HepG2 (cell line): ENCODE measurements around the gene TAF13. TPM values are rescaled to one million over a fixed set of nuclear protein-coding genes. Genes with fewer than 3 reads are reported as not detected.

Experiments
- FOXP1 ChIP-seq, 2 experiments: fragments of 450-650 bp in 1 of 2; IDR thresholded peaks; 2 replicates each; pipeline ENCODE4 v1.6.1; 2017 to 2018; ENCODE audit warnings: antibody characterized with exemption in 1 of 2
- HMG20B ChIP-seq: conservative IDR thresholded peaks from 2 replicates; pipeline ENCODE4 v1.6.1; 2016; ENCODE audit warnings: missing genetic modification reagents, missing compliant biosample characterization
- MLLT10 ChIP-seq: sonication (generic); formaldehyde crosslinking; IDR thresholded peaks from 2 replicates; pipeline ENCODE4 v1.4.0; 2020; ENCODE audit warnings: missing genetic modification reagents
- NCOA1 ChIP-seq: sonication (generic); formaldehyde crosslinking; IDR thresholded peaks from 2 replicates; pipeline ENCODE4 v1.9.0; 2021; ENCODE audit warnings: missing genetic modification reagents
- PCBP2 ChIP-seq: fragments of 200-400 bp; formaldehyde crosslinking; optimal IDR thresholded peaks from 2 replicates; pipeline ENCODE3; 2018; ENCODE audit warnings: low read length, low read depth; ENCODE audit not compliant: poor library complexity, severe bottlenecking
- RFX5 ChIP-seq: IDR thresholded peaks from 2 replicates; pipeline ENCODE4 v1.6.1; 2011; ENCODE audit warnings: low read depth, low read length, improper control_type of control experiment
- TOE1 ChIP-seq: sonication (generic); formaldehyde crosslinking; IDR thresholded peaks from 2 replicates; pipeline ENCODE4 v1.4.0; 2020; ENCODE audit warnings: mild to moderate bottlenecking, missing genetic modification reagents
- ZNF160 ChIP-seq: sonication (generic); formaldehyde crosslinking; IDR thresholded peaks from 2 replicates; pipeline ENCODE4 v1.8.0; 2022; ENCODE audit warnings: mild to moderate bottlenecking, inconsistent platforms, missing genetic modification reagents
- ZNF629 ChIP-seq: sonication (generic); formaldehyde crosslinking; conservative IDR thresholded peaks from 2 replicates; pipeline ENCODE4 v1.5.0; 2020; ENCODE audit warnings: missing genetic modification reagents
- ZSCAN22 ChIP-seq: sonication (generic); formaldehyde crosslinking; IDR thresholded peaks from 2 replicates; pipeline ENCODE4 v1.4.0; 2020; ENCODE audit warnings: mild to moderate bottlenecking, missing genetic modification reagents
- polyA plus RNA-seq, 8 experiments: library from polyadenylated mRNA; depleted of rRNA in 3 of 8; stranded (reverse) in 7 of 8; unstranded in 1 of 8; fragments of >200 nt; fragmentation: Illumina TruSeq in 4 of 8; extraction: Trizol in 4 of 8; gene quantifications; 2 replicates each; pipeline versions ENCODE4 v1.2.1 to v1.2.3, GENCODE V29; 2011 to 2016; ENCODE audit warnings: low read depth in 4 of 8, missing spikeins in 1 of 8, mixed read lengths in 1 of 8; ENCODE audit not compliant: insufficient read depth in 1 of 8
- total RNA-seq, 5 experiments: library from RNA; depleted of rRNA; stranded (reverse); fragments of >200 nt; fragmentation: Illumina TruSeq; extraction: Trizol; gene quantifications; 2 replicates each; pipeline ENCODE4 v1.2.3, GENCODE V29; 2016; ENCODE audit warnings: low read depth in 1 of 5
- TF ChIP-seq, protein P1 (sequence below): sonication (generic); formaldehyde crosslinking; IDR thresholded peaks from 2 replicates; pipeline ENCODE4 v1.4.0; 2020; ENCODE audit warnings: missing genetic modification reagents
- TF ChIP-seq, protein P2 (sequence below): IDR thresholded peaks from 2 replicates; pipeline ENCODE4 v1.6.1; 2016; ENCODE audit warnings: missing compliant biosample characterization, missing genetic modification reagents, borderline replicate concordance
- TF ChIP-seq, protein P3 (sequence below), 2 experiments: fragments of 450-650 bp in 1 of 2; sonication (generic) in 1 of 2; formaldehyde crosslinking; IDR thresholded peaks; 2 replicates each; pipeline versions ENCODE4 v1.5.0 to v1.8.0; 2020 to 2022; ENCODE audit warnings: mild to moderate bottlenecking in 1 of 2, missing genetic modification reagents in 1 of 2
- TF ChIP-seq, protein P4 (sequence below): sonication (generic); formaldehyde crosslinking; conservative IDR thresholded peaks from 2 replicates; pipeline ENCODE4 v1.5.0; 2020; ENCODE audit warnings: missing genetic modification reagents
- TF ChIP-seq, protein P5 (sequence below): sonication (generic); formaldehyde crosslinking; IDR thresholded peaks from 2 replicates; pipeline ENCODE4 v1.4.0; 2020; ENCODE audit warnings: missing genetic modification reagents
- TF ChIP-seq, protein P6 (sequence below): sonication (generic); formaldehyde crosslinking; IDR thresholded peaks from 2 replicates; pipeline ENCODE4 v1.4.0; 2020; ENCODE audit warnings: missing genetic modification reagents

Gene TAF13
- total and polyA plus RNA-seq, 2 of the 13 experiments (the other 11 are each of a cell fraction or from before 2014, with no cell fraction given): 11.5 to 36.3 TPM

DNA sequence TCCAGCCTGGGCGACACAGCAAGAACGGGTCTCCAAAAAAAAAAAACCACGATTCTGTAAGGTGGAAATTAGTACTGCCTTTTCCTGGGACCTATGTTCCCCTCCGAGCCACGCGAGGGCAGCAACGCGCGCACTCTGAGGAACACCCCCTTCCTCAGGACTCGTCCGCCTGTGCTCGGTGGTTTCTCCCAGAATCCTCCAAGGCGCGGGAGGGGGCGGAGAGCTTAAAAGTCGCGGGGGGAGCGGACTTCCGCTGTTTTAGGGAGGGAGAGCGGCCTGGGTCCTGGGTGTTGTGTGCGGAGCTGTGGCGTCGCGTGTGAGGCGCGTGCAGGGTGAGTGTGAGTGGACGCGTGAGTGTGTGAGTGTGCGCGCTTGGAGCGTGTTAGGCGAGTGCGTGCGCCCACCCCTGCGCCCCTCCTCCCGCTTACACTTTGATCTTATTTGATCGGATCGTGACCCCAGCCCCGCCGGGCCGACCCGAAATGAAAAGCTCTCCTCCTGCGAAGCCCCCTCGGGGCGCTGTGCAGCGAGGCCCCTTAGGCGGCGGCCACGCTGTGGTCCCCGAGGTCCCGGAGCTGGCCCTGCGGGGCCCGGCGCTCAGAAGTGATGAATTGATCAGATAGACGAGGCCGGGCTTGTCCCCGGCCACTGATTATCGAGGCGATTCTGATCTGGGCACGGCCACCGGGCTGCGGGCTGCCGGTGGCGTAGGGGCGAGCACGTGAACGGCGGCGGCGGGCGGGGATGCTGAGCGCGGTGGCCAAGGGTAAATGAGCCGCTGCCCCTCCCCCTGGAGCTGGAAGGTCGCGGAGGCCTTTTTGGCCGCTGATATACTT lies 24.4 kb upstream of the TAF13 start (continued):
- TF ChIP-seq, protein P1, sequence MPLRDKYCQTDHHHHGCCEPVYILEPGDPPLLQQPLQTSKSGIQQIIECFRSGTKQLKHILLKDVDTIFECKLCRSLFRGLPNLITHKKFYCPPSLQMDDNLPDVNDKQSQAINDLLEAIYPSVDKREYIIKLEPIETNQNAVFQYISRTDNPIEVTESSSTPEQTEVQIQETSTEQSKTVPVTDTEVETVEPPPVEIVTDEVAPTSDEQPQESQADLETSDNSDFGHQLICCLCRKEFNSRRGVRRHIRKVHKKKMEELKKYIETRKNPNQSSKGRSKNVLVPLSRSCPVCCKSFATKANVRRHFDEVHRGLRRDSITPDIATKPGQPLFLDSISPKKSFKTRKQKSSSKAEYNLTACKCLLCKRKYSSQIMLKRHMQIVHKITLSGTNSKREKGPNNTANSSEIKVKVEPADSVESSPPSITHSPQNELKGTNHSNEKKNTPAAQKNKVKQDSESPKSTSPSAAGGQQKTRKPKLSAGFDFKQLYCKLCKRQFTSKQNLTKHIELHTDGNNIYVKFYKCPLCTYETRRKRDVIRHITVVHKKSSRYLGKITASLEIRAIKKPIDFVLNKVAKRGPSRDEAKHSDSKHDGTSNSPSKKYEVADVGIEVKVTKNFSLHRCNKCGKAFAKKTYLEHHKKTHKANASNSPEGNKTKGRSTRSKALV (CRISPR knock-in tag): peak; percentile 49; the same call in 1 of the 2 replicates
- TF ChIP-seq, protein P2, sequence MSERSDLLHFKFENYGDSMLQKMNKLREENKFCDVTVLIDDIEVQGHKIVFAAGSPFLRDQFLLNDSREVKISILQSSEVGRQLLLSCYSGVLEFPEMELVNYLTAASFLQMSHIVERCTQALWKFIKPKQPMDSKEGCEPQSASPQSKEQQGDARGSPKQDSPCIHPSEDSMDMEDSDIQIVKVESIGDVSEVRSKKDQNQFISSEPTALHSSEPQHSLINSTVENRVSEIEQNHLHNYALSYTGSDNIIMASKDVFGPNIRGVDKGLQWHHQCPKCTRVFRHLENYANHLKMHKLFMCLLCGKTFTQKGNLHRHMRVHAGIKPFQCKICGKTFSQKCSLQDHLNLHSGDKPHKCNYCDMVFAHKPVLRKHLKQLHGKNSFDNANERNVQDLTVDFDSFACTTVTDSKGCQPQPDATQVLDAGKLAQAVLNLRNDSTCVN: no peak; the same call in 1 of the 2 replicates
- no peak for TF ChIP-seq FOXP1 (IDR thresholded peaks at IDR 0.05)
- no peak for TF ChIP-seq FOXP1 (CRISPR knock-in tag; IDR thresholded peaks at IDR 0.05)
- TF ChIP-seq, protein P3, sequence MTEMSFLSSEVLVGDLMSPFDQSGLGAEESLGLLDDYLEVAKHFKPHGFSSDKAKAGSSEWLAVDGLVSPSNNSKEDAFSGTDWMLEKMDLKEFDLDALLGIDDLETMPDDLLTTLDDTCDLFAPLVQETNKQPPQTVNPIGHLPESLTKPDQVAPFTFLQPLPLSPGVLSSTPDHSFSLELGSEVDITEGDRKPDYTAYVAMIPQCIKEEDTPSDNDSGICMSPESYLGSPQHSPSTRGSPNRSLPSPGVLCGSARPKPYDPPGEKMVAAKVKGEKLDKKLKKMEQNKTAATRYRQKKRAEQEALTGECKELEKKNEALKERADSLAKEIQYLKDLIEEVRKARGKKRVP (CRISPR knock-in tag; IDR thresholded peaks at IDR 0.05): peak in 1 of 2 experiments; percentile 72; a peak in 2 of 4 replicates
- peak; percentile 87; the same call in 1 of the 2 replicates for TF ChIP-seq TOE1
- TF ChIP-seq ZNF160 (CRISPR knock-in tag): peak; percentile 68
- no peak for TF ChIP-seq MLLT10 (CRISPR knock-in tag)
- 0 out of 2 replicates have a peak, but pooled peaks have one; percentile 41 for TF ChIP-seq NCOA1 (CRISPR knock-in tag)
- TF ChIP-seq RFX5: no peak
- TF ChIP-seq HMG20B (CRISPR knock-in tag): 0 out of 2 replicates have a peak, but pooled peaks have one; percentile 16
- TF ChIP-seq ZNF629 (CRISPR knock-in tag): no peak
- TF ChIP-seq, protein P4, sequence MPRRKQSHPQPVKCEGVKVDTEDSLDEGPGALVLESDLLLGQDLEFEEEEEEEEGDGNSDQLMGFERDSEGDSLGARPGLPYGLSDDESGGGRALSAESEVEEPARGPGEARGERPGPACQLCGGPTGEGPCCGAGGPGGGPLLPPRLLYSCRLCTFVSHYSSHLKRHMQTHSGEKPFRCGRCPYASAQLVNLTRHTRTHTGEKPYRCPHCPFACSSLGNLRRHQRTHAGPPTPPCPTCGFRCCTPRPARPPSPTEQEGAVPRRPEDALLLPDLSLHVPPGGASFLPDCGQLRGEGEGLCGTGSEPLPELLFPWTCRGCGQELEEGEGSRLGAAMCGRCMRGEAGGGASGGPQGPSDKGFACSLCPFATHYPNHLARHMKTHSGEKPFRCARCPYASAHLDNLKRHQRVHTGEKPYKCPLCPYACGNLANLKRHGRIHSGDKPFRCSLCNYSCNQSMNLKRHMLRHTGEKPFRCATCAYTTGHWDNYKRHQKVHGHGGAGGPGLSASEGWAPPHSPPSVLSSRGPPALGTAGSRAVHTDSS (CRISPR knock-in tag): no peak
- TF ChIP-seq, protein P5, sequence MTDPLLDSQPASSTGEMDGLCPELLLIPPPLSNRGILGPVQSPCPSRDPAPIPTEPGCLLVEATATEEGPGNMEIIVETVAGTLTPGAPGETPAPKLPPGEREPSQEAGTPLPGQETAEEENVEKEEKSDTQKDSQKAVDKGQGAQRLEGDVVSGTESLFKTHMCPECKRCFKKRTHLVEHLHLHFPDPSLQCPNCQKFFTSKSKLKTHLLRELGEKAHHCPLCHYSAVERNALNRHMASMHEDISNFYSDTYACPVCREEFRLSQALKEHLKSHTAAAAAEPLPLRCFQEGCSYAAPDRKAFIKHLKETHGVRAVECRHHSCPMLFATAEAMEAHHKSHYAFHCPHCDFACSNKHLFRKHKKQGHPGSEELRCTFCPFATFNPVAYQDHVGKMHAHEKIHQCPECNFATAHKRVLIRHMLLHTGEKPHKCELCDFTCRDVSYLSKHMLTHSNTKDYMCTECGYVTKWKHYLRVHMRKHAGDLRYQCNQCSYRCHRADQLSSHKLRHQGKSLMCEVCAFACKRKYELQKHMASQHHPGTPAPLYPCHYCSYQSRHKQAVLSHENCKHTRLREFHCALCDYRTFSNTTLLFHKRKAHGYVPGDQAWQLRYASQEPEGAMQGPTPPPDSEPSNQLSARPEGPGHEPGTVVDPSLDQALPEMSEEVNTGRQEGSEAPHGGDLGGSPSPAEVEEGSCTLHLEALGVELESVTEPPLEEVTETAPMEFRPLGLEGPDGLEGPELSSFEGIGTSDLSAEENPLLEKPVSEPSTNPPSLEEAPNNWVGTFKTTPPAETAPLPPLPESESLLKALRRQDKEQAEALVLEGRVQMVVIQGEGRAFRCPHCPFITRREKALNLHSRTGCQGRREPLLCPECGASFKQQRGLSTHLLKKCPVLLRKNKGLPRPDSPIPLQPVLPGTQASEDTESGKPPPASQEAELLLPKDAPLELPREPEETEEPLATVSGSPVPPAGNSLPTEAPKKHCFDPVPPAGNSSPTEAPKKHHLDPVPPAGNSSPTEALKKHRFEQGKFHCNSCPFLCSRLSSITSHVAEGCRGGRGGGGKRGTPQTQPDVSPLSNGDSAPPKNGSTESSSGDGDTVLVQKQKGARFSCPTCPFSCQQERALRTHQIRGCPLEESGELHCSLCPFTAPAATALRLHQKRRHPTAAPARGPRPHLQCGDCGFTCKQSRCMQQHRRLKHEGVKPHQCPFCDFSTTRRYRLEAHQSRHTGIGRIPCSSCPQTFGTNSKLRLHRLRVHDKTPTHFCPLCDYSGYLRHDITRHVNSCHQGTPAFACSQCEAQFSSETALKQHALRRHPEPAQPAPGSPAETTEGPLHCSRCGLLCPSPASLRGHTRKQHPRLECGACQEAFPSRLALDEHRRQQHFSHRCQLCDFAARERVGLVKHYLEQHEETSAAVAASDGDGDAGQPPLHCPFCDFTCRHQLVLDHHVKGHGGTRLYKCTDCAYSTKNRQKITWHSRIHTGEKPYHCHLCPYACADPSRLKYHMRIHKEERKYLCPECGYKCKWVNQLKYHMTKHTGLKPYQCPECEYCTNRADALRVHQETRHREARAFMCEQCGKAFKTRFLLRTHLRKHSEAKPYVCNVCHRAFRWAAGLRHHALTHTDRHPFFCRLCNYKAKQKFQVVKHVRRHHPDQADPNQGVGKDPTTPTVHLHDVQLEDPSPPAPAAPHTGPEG (CRISPR knock-in tag): peak; percentile 84; the same call in 1 of the 2 replicates
- peak; percentile 73; the same call in 1 of the 2 replicates for TF ChIP-seq ZSCAN22 (CRISPR knock-in tag)
- TF ChIP-seq PCBP2: no peak
- TF ChIP-seq, protein P6, sequence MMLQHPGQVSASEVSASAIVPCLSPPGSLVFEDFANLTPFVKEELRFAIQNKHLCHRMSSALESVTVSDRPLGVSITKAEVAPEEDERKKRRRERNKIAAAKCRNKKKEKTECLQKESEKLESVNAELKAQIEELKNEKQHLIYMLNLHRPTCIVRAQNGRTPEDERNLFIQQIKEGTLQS (CRISPR knock-in tag): no peak
